Measurements from ENCODE around the gene BLTP2.
"Not testable (repeated sequence)": the region's sequence is repeated elsewhere in the genome, so short reads cannot be mapped to it uniquely, and the experiment has no call there.

Gene BLTP2

GRCh38 chr17:28646039-28646754 is 1.2 kb upstream of the BLTP2 start:
- no peak for DNase-seq (ENCODE audit: low read depth)

- DNase-seq (ENCODE audit: low read depth): no peak
Measured at GRCh38 chr17:28645576-28645939, 600 bp upstream of the BLTP2 start.

DNA sequence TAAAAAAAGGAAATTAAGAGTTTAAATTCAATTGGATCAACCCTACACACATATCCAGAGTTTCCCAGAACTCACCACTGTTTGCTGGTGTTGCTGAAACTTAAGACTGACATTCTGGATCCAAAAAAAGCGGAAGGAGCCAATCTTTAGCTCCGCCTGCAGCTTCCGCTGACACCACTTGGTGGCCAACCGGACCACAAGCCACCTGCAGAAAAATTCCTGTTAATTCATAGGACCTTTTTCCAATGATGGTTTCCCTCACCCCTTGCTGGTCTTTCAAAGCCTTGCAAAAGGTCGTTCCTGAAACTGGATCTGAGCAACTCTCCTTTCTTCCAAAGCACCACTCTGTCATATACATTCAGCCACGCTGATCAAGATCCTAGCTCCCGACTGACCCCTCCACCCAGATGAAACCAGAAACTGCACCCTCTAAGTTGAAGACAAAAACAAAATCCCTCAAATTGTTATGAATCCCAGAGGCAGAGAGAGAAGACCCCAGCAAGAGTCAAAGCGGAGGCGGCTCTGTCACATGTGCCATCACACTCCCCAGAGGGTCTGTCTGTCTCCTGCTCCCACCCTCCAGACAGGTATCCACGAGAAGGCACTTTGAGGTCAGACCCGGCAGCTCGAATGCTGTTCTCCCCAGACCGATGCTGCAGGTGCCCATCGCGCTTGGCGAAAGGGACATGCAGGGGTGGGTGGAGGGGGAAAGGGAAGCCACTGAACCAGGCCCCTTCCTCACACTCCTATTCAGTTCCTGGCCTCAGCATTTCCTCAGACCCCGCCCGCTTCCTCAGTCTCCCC is 773 bp downstream of the BLTP2 start:
- no peak for DNase-seq (ENCODE audit: low read depth)

DNA sequence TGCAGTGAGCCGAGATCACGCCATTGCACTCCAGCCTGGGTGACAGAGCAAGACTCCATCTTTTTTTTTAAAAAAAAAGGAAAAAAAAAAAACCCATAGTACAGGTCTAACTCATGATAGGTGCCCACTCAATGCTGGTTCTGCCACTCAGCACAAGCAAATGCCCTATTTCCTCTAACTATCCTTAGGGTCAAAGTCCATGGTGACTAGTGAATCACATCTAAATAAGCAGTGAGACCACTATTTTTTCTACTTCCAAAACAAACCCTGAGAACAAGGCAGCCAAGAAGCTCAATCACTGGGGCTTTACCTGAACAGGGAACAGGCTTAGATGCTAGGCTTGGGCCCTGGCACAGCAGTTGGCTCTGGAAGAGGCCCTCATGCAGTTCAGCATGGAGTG is 3.4 kb downstream of the BLTP2 start:
- DNase-seq (ENCODE audit: low read depth): no peak

DNA sequence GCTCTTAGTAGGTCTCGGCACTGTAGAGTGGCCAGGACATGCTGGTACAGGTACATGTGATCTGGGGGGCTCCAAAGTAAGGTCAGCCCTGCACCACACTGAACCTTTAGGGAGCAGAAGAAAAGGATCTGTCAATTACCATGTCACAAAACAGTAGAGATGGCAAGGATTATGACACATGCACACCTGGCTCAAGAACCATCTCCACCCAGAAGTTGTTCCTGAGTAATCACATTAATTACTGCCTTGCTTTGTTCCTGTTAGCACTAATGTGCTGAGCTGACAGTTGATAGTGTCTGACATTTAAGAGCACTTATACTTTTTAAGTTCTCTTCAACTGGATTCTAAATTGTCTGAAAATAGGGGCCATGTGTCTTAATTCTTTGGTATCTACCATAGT is 9.5 kb downstream of the BLTP2 start:
- no peak for DNase-seq (ENCODE audit: low read depth)

GRCh38 chr17:28634206-28634865 is 10.6 kb downstream of the BLTP2 start:
- DNase-seq (ENCODE audit: low read depth): no peak

DNA sequence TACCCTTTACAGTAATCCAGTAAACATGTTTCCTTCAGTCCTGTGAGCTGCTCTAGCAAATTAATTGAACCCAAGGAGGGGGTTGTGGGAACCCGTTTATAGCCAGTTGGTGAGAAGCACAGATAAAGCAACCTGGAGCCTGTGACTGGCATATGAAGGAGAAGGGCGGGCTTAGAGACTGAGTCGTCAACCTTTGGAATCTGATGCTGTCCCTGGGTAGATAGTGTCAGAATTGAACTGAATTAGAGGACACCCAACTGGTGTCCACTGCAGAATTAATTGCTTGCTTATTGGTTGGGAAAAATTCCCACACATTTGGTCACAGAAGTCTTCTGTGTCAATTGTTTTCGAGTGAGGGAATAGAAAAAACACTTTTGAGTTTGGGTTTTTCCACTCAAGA is 18.1 kb downstream of the BLTP2 start:
- DNase-seq (ENCODE audit: low read depth): no peak

- DNase-seq (ENCODE audit: low read depth): no peak
Measured at GRCh38 chr17:28624148-28624547, 20.8 kb downstream of the BLTP2 start.

DNA sequence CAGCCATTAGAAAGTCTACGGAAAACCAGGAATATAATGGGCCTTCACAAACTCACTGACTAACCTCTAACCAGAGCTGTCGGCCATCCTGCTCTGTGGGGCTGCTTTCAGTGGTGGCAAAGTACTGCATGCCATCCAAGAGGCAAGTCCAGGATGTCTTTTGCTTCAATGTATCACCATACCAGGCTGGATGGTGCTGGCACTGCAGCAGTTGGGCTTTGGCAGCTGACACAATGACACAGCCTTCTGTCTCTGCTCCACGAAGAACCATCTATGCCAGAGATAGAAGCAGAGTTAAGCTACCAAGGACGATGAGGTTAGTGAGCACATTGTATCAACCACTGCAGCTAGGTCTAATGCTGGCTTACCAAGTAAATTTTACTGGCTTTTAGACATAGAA is 21.3 kb downstream of the BLTP2 start:
- no peak for DNase-seq (ENCODE audit: low read depth)

DNA sequence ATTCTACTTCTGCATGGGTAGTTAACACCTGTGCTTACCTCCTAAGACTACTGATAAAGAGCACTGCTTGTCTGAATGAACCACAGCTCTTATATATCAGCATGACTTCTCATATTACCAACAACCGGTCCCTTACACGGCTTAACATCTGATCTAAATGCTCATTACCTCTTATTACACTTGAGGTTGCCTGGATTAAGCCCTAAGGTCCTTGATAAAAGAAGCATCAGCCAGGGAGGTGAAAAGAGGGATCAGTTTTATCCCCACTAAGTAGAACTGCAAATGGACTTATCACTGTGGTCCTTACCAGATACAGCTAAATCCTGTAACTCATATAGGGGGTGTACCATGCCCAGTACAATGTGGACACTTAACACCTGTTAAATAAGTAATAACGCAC is 22.8 kb downstream of the BLTP2 start:
- no peak for DNase-seq (ENCODE audit: low read depth)

GRCh38 chr17:28620010-28620409 is 24.9 kb downstream of the BLTP2 start:
- no peak for DNase-seq (ENCODE audit: low read depth)

DNA sequence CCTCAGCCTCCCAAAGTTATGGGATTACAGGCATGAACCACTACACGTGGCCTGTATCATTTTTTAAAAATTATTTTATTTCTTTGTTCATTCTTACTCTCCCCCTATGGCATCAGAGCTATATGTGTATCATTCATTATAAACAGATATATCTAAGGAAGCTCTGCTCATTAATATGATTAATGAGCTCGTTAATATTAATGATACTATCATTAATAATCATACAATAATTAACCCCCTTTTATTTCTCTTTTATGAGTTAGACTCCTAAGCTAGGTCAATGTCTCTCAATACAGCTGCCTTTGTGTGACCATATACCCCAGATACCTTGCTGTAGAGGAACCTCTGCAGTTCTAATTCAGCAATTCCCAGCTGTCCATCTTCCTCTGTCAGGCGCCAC is 26.5 kb downstream of the BLTP2 start:
- no peak for DNase-seq (ENCODE audit: low read depth)

DNA sequence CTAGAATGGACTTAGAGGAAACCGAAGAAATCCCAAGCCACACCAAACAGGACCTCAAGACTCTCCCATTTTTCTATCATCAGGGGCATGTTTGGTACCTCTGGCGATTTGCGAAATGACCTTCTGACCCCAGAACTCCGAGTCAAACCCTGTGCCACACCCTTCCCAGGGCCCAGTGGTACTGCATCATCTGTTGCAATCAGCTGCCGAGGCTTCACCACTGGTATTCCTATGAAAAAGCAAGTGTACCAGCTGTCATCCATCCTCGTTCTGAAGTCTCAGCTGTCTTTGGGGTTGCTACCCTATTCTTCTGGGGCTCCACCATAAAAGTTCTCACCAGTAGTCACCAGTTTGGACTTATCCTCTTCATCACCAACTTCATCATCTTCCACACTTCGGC is 28.7 kb downstream of the BLTP2 start:
- DNase-seq (ENCODE audit: low read depth): no peak

GRCh38 chr17:28615260-28615940 is 29.6 kb downstream of the BLTP2 start:
- no peak for DNase-seq (ENCODE audit: low read depth)

DNA sequence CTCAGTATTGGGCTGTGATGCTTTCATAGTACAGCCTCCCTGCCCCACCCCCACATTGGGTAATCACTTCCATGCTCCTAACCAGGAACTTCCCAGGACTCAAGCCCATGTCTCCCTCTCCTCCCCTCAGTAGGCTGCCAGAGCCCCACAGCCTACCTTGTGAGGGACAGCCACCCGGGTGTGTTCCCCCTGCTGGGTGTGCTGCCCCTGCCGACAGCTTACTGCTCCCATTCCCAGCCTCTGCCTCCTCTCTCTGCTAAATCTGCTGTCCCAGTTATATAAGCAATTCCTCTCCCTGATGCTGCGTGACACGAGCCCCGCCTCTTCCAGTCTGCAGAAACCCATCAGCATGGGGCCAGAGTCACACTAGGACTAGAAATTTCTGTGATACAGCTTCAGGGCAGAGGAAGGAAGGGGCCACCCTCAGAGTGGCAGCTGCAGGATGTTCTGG is 31.0 kb downstream of the BLTP2 start, which contains the start of gene RSKR:
Gene RSKR, minus strand, starts transcription at position 255 of the 451 bp plus-strand sequence. Its CDS starts 24 bp downstream, at position 231.
- DNase-seq (ENCODE audit: low read depth): no peak

GRCh38 chr17:28612936-28613872 is 31.8 kb downstream of the BLTP2 start:
- no peak for DNase-seq (ENCODE audit: low read depth)

GRCh38 chr17:28612531-28612930 is 32.4 kb downstream of the BLTP2 start:
- no peak for DNase-seq (ENCODE audit: low read depth)

DNA sequence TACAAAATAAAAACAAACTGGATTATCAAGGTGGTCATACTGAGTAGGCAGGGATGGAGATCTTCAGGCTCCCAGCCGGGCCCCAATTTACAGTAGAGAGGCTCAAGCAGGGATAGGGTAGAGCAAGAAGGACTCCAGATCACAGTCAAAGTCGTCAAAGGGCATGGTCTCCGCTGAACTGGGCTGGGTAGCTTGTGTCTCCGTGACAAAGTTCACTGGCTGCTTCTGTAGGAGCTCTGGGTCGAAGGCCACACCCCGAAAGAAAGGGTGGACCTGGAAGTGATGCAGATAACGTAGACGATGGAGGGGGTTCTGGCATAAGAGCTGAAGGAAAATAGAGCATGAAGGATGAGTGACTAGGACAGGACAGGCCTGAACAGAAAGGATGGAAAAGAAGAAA is 34.6 kb downstream of the BLTP2 start:
- DNase-seq (ENCODE audit: low read depth): no peak

- DNase-seq (ENCODE audit: low read depth): not testable (repeated sequence)
Measured at GRCh38 chr17:28604031-28604430, 40.9 kb downstream of the BLTP2 start.

- peak; percentile 40 for DNase-seq (ENCODE audit: low read depth)
Measured at GRCh38 chr17:28599311-28600184, 45.4 kb downstream of the BLTP2 start.
